Ovary (tissue), 3 donors: Measurements from ENCODE around the gene ABCA1.

Experiments
- EP300 ChIP-seq: sonication (generic); formaldehyde crosslinking; IDR thresholded peaks from one replicate; pipeline ENCODE4 v1.6.1; 2017; ENCODE audit warnings: antibody characterized with exemption
- POLR2A ChIP-seq: fragments of 450-650 bp; IDR thresholded peaks from one replicate; pipeline ENCODE4 v1.6.1; 2017; ENCODE audit warnings: antibody characterized with exemption, mild to moderate bottlenecking, moderate library complexity
- TF ChIP-seq, protein P1 (sequence below), 3 donors: fragments of 450-650 bp in 2 of 3; fragments of 200-600 bp in 1 of 3; IDR thresholded peaks; one replicate each; pipeline versions ENCODE4 v1.5.1 to v1.8.0; 2016 to 2022; ENCODE audit warnings: antibody characterized with exemption in 3 of 3, mild to moderate bottlenecking in 1 of 3
- donor health status: DM: no; HTN: no; CAD: no.

DNA sequence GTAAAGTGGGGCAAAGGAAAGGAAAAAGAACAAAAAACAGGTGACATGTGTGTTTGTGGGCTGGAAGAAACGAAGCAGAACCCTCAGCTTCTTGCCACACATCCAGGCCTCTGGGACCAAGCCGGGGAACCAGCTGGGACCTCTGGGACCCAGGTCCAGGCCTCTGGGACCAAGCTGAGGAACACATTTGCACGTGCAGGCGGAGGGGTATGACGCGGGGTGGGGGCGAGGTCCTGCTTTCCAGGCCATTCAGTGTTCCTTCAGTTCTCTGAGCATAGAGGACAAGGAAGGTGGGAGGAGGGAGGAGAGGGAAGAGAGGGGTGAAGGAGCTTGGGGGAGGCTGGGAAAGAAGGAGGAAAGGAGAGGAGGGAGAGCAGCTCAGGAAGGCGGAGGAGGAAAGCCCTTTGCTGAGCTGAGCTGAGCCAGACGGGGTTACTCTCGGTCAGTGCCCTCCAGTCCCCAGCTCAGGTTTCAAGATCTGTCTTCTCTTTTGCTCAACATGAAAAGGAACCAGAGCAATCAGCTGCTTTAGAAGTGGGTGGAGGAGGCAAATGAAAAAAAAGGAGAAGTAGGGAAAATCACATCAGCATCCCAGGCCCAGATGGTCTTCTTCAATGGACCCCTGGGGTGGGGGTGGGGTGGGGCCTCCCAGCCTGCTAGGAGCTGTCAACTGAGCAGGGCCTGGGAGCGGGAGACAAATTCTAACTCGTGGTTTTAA is 59.1 kb downstream of the ABCA1 start:
- TF ChIP-seq POLR2A (no peak), EP300 (no peak)
- TF ChIP-seq, protein P1, sequence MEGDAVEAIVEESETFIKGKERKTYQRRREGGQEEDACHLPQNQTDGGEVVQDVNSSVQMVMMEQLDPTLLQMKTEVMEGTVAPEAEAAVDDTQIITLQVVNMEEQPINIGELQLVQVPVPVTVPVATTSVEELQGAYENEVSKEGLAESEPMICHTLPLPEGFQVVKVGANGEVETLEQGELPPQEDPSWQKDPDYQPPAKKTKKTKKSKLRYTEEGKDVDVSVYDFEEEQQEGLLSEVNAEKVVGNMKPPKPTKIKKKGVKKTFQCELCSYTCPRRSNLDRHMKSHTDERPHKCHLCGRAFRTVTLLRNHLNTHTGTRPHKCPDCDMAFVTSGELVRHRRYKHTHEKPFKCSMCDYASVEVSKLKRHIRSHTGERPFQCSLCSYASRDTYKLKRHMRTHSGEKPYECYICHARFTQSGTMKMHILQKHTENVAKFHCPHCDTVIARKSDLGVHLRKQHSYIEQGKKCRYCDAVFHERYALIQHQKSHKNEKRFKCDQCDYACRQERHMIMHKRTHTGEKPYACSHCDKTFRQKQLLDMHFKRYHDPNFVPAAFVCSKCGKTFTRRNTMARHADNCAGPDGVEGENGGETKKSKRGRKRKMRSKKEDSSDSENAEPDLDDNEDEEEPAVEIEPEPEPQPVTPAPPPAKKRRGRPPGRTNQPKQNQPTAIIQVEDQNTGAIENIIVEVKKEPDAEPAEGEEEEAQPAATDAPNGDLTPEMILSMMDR (IDR thresholded peaks at IDR 0.05) = no peak
